HG02852 (cell line): Measurements from ENCODE around the gene HOXC9.

ENCODE experiments used
- ATAC-seq: cut with Tn5 transposase; IDR thresholded peaks from one replicate; pipeline ENCODE4 v1.9.1; 2021; ENCODE audit warnings: mild to moderate bottlenecking, moderate library complexity; ENCODE audit not compliant: unreplicated experiment

The HOXC9 gene

GRCh38 chr12:54000116-54001114 is at the start of gene HOXC9:
TSS of gene HOXC9 (plus strand) at chr12:54000161. CDS start at chr12:54000189, 28 bp downstream.
- no peak for ATAC-seq

GRCh38 chr12:53950437-53950773 is 49.6 kb upstream of the HOXC9 start:
- ATAC-seq = no peak

- no peak for ATAC-seq
These were observed 49.0 kb upstream of the HOXC9 start for GRCh38 chr12:53950789-53951576.

- ATAC-seq = no peak
These were observed 48.2 kb upstream of the HOXC9 start for GRCh38 chr12:53951577-53952334.

GRCh38 chr12:53952335-53952694 is 47.6 kb upstream of the HOXC9 start:
- no peak for ATAC-seq

- ATAC-seq = no peak
These were observed 46.9 kb upstream of the HOXC9 start for GRCh38 chr12:53952871-53953734.

GRCh38 chr12:53953831-53954693 is 45.9 kb upstream of the HOXC9 start:
- no peak for ATAC-seq

GRCh38 chr12:53954694-53955035 is 45.3 kb upstream of the HOXC9 start, which contains the start of gene HOXC12:
TSS of gene HOXC12 (plus strand) at chr12:53954903. CDS start at chr12:53954930, 27 bp downstream.
- no peak for ATAC-seq

GRCh38 chr12:53955036-53955775 is 44.8 kb upstream of the HOXC9 start:
- ATAC-seq = no peak

GRCh38 chr12:53955776-53956250 is 44.1 kb upstream of the HOXC9 start:
- ATAC-seq = no peak

GRCh38 chr12:53956251-53956887 is 43.6 kb upstream of the HOXC9 start:
- ATAC-seq = no peak

GRCh38 chr12:53956914-53957536 is 42.9 kb upstream of the HOXC9 start:
- ATAC-seq = no peak

GRCh38 chr12:53958128-53958527 is 41.8 kb upstream of the HOXC9 start:
- no peak for ATAC-seq

GRCh38 chr12:53959314-53959713 is 40.6 kb upstream of the HOXC9 start:
- no peak for ATAC-seq

- ATAC-seq = no peak
These were observed 39.6 kb upstream of the HOXC9 start for GRCh38 chr12:53960187-53961024.

GRCh38 chr12:53961025-53961761 is 38.8 kb upstream of the HOXC9 start:
- no peak for ATAC-seq
